Stimulated activated naive CD4-positive, alpha-beta T cell treated with Interleukin-2 at 50 U/mL for 16 hours (primary cell): Measurements from ENCODE around the gene VCX3B.
"Not testable (repeated sequence)": the region's sequence is repeated elsewhere in the genome, so short reads cannot be mapped to it uniquely, and the experiment has no call there.

ENCODE experiments used
- DNase-seq: peaks from one replicate; lab custom pipeline; 2025; lab: John Stamatoyannopoulos, UW

Gene VCX3B

DNA sequence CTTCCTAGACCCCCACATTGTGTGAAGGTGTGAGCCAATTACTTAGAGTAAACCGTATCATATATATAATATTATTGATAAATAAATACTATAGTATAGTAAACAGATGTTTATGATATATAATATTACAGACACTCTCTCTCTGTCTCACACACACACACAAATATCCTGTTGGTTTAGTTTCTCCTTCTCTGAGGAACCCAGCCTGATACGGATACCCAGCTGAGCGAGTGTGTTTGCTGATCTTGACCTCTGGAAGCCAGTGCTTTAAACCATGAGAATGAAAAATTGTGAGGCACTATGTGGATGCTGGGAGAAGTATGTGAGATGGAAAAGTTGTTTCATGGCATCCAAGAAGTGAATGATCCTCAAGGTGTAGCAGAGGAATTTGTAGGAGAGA is at the start of gene VCX3B:
Gene VCX3B, plus strand, starts transcription at position 301 of the 400 bp plus-strand sequence. CDS start 621 bp downstream, outside the sequence.
- not testable (repeated sequence) for DNase-seq

- DNase-seq, result no peak
Observed at GRCh38 chrX:8418301-8418700, 46.3 kb upstream of the VCX3B start.

- no peak for DNase-seq
Observed at GRCh38 chrX:8424912-8425311, 39.7 kb upstream of the VCX3B start.

DNA sequence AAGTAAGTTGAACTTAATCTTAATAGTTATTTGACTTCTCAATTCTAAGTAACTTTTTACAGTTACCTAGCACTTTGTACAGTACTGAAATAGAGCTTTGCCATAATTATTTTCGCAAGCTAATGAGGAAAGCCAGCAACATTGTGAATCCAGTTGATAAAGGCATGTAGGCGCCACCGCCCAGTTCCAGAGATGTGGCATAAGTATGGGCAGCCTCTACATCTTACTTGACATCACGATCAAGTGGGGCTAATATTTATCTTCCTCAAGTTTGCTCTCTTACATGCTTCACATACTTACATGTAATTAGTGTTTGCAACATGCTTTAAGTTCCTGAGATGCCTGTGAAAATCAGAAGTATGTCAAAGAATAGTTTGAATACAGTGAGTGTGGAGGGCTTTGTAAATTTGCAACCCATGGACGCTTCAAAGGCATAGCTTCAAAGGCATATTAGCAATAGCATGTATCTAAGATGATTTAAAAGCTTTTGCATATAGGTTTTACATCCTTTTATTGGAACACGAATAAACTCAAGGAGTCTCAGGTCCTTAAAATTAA is 34.9 kb upstream of the VCX3B start:
- DNase-seq, result no peak

DNA sequence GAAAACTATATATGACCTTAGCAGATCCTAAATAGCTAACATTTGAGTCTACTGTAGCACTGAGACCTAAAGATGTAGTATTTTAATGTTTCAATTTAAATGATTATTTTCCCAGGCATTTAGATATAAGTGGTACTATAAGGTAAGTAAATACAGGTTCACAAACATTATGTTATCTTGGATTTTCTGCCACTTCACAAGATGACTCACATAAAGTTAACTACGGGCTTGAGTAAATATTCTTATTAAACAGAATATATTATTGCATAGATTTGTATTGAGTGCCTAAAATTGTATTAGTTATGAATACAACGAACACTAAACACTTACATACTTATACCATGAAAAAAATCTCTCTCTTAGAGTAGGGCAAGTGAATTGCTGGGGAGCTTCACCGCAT is 34.2 kb upstream of the VCX3B start:
- DNase-seq, result no peak

DNA sequence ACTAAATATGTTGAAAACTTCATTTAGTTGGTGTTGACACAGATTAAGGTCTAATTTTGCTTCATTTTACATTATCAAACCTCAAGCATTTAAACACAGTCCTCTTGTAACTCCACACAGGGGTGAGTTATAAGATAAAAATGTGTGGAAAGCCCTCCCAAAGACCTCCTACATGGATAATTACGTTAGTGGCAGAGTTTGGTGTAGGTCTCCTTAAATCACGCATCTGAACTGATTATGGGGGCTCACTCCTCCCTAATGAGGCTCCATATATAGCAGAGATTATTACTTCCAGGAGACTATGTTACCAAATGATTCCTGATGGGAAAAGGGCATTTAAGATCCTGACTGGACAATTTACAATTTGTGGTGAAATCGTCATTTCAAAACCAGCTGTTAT is 32.2 kb upstream of the VCX3B start:
- no peak for DNase-seq

DNA sequence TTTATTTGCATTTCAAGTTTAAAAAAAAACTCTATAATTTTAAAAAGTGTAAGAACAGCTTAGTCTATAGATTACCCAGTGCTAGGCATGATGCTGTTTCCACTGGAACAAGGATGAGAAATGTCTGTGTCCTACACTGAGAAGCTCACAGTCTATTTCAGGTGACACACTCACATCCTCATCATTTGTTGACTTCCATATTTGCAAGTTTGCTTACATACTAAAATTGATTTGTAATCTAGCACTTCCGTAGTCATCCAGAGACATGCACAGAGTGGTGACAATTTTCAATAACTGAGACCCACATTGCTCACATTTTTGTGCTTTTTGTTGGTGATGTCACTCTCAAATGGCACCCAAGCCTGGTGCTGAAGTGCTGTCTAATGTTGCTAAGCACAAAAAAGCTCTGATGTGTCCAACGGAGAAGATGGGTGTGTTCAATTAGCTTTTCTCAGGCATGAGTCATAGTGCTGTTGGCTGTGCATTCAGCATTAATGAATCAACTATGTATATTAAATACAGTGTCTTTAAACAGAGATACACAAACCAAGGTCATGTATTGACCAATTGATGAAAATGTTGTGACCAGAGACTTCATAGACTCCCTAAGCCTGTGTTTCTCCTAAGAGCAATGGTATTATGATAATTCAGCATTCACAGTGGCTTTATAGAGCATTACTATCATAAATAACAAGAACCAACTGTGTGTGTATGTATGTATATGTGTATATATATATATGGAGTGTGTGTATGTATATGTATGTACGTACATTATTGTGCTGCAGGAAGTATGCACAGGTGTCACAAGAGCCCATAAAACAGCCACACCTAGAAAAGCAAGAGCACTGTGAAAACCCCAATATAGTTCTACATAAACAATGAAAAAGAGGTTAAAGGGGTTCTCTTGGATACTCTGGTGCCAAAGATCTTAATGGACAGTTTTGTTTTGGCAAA is 31.2 kb upstream of the VCX3B start:
- no peak for DNase-seq

DNA sequence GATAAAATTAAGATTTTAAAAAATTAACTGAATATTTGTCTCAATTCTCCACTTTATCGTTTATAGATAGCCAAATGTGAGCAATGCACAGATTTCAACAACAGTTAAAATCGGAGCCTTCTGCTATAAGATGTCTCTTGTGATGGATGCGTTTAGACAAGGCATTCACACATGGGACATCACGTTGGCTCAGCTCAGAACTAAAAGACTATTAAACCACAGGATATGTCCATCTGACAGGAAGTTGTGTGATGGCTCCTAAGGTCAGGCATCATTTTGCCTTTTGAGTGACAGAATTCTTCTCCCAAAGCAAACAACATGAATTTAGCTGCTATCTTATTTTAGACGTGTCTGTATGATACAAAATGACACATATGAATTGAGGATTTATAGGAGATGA is 17.3 kb upstream of the VCX3B start:
- DNase-seq, result no peak

DNA sequence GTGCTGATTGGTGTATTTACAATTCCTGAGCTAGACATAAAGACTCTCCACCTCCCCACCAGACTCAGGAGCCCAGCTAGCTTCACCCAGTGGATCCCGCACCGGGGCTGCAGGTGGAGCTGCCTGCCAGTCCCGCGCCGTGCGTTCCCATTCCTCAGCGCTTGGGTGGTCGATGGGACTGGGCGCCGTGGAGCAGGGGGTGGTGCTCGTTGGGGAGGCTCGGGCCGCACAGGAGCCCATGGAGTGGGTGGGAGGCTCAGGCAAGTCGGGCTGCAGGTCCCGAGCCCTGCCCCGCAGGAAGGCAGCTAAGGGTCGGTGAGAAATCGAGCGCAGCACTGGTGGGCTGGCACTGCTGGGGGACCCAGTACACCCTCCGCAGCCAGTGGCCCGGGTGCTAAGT is 12.3 kb upstream of the VCX3B start:
- not testable (repeated sequence) for DNase-seq

GRCh38 chrX:8453611-8454010 is 11.0 kb upstream of the VCX3B start:
- no peak for DNase-seq

DNA sequence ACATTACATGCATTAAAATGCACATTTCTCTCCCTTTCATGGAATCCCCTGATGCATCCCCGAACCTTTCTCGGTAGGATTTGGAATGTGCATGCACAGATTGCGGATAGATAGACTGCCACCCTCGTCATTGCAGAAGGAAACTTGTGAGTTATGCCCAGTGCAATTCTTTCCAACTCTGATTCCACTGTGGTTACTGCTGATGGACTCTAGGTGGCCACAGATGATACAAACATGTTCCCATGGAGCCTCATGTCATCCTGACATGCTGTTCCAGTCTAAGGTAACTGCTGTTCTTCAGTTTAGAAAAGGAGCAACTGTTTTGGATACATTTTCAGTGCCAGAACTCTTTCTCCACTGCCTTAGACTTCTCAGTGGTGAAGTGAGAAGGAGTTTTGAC is 9.1 kb upstream of the VCX3B start:
- no peak for DNase-seq

GRCh38 chrX:8462488-8462887 is 2.1 kb upstream of the VCX3B start:
- no peak for DNase-seq

GRCh38 chrX:8484360-8484949 is 19.8 kb downstream of the VCX3B start:
- DNase-seq, result no peak

GRCh38 chrX:8495036-8495435 is 30.4 kb downstream of the VCX3B start:
- DNase-seq, result not testable (repeated sequence)

DNA sequence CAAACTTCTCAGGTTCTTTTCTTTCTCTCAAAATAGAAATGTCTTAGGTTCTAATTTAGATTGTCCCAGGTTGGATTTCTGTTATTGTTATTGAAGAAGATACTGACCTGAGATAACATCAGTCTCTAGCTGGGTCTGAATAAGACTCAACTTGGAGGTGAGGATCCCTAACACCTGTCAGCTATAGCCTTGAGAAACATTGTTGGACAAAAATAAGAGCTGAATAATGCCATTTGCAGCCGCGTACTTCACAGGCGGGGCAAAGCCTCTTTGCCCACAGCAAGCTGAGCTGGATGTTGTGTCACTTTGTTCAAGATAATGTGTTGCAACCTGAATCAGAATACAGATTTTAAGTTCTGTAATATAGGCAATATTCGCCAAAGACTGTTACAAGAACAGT is 35.6 kb downstream of the VCX3B start:
- DNase-seq, result no peak

- not testable (repeated sequence) for DNase-seq
Observed at GRCh38 chrX:8502101-8502500, 37.5 kb downstream of the VCX3B start.

GRCh38 chrX:8504451-8504850 is 39.8 kb downstream of the VCX3B start:
- no peak for DNase-seq
